Measurements from ENCODE around the gene BCR. TPM values are rescaled to one million over a fixed set of nuclear protein-coding genes. Genes with fewer than 3 reads are reported as not detected.

BCR gene
- total and polyA plus RNA-seq, 2 donors (not counting 1 experiment from before 2014, with no cell fraction given) = 15.7 to 66.6 TPM

- no peak overlapping the region for H3K9ac ChIP-seq (ENCODE audit: insufficient read depth, low read length)
These were observed 108.2 kb downstream of the BCR start for GRCh38 chr22:23288301-23289129.

GRCh38 chr22:23289130-23289503, 108.8 kb downstream of the BCR start:
- peaks cover 5% of the 10 kb centered on the region for H3K4me1 ChIP-seq (ENCODE audit: control insufficient read depth, extremely low read depth, insufficient read depth, low read length)

More at GRCh38 chr22:23288301-23289129, 108.2 kb downstream of the BCR start:
- no peak for DNase-seq (ENCODE audit: low read depth in 2 of 2)
- Histone ChIP-seq H3K4me1 (ENCODE audit: control insufficient read depth, extremely low read depth, insufficient read depth, low read length) (peaks cover 5% of the 10 kb centered on the region), H3K27me3 (ENCODE audit: control insufficient read depth, insufficient read depth, low read length) (no peaks in the 10 kb centered on the region), H3K4me3 (replicated peaks in 1 of 4; ENCODE audit: control extremely low read depth in 1 of 4, insufficient read depth in 1 of 4, low read depth in 3 of 4, low read length in 4 of 4) (no peak overlapping the region), H3K4me2 (ENCODE audit: extremely low read depth, insufficient read depth, low read length) (no peak overlapping the region), H4K20me1 (ENCODE audit: control insufficient read depth, extremely low read depth, insufficient read depth, low read length) (no peaks in the 10 kb centered on the region), H3K27ac (ENCODE audit: insufficient read depth, low read length) (no peak overlapping the region), H3K36me3 (ENCODE audit: control insufficient read depth, insufficient read depth, low read length) (peaks cover 11% of the 10 kb centered on the region), H3K79me2 (ENCODE audit: control insufficient read depth, insufficient read depth, low read length) (no peaks in the 10 kb centered on the region), H3K9me3 (ENCODE audit: control insufficient read depth, insufficient read depth, low read depth, low read length) (no peaks in the 10 kb centered on the region), H2AFZ (ENCODE audit: low read length) (no peak overlapping the region)
- TF ChIP-seq CTCF (conservative IDR thresholded peaks at IDR 0.05 in 1 of 2, IDR thresholded peaks at IDR 0.05 in 1 of 2; ENCODE audit: low read depth in 1 of 2, low read length in 2 of 2) = no peak
- no peak for TF ChIP-seq EZH2 (IDR thresholded peaks at IDR 0.05; ENCODE audit: low read length, missing control alignments)

More at GRCh38 chr22:23289130-23289503, 108.8 kb downstream of the BCR start:
- peaks cover 13% of the 10 kb centered on the region for H3K36me3 ChIP-seq (ENCODE audit: control insufficient read depth, insufficient read depth, low read length)
- no peaks in the 10 kb centered on the region for H3K27me3 ChIP-seq (ENCODE audit: control insufficient read depth, insufficient read depth, low read length)
- DNase-seq (ENCODE audit: low read depth in 2 of 2) = no peak
- no peak overlapping the region for H3K4me2 ChIP-seq (ENCODE audit: extremely low read depth, insufficient read depth, low read length)
- no peaks in the 10 kb centered on the region for H4K20me1 ChIP-seq (ENCODE audit: control insufficient read depth, extremely low read depth, insufficient read depth, low read length)
- TF ChIP-seq CTCF (conservative IDR thresholded peaks at IDR 0.05 in 1 of 2, IDR thresholded peaks at IDR 0.05 in 1 of 2; ENCODE audit: low read depth in 1 of 2, low read length in 2 of 2) (no peak), EZH2 (IDR thresholded peaks at IDR 0.05; ENCODE audit: low read length, missing control alignments) (no peak)
- H3K79me2 ChIP-seq (ENCODE audit: control insufficient read depth, insufficient read depth, low read length) = no peaks in the 10 kb centered on the region
- H3K9ac ChIP-seq (ENCODE audit: insufficient read depth, low read length) = no peak overlapping the region
- H2AFZ ChIP-seq (ENCODE audit: low read length) = no peak overlapping the region
- H3K27ac ChIP-seq (ENCODE audit: insufficient read depth, low read length) = no peak overlapping the region
- H3K4me3 ChIP-seq (replicated peaks in 1 of 4; ENCODE audit: control extremely low read depth in 1 of 4, insufficient read depth in 1 of 4, low read depth in 3 of 4, low read length in 4 of 4) = no peak overlapping the region
- H3K9me3 ChIP-seq (ENCODE audit: control insufficient read depth, insufficient read depth, low read depth, low read length) = no peaks in the 10 kb centered on the region
